Smooth muscle cell (in vitro differentiated cells): ENCODE data around the gene DNAJC5G. TPM values are rescaled to one million over a fixed set of nuclear protein-coding genes. Genes with fewer than 3 reads are reported as not detected.

Source experiments
- DNase-seq: peaks from one replicate; lab custom pipeline; 2025; ENCODE audit not compliant: unreplicated experiment; lab: John Stamatoyannopoulos, UW
- H2AFZ ChIP-seq: fragments of 200-600 bp; sonication (generic); 2 replicates; pipeline ENCODE4 v1.6.0; 2016; ENCODE audit warnings: antibody characterized with exemption, low read depth, mild to moderate bottlenecking
- H3F3A ChIP-seq: fragments of 200-600 bp; sonication (generic); 2 replicates; pipeline ENCODE4 v1.6.0; 2017; ENCODE audit warnings: antibody characterized with exemption, low read depth
- H3K27ac ChIP-seq: fragments of 200-600 bp; sonication (generic); 2 replicates; pipeline ENCODE4 v1.5.1; 2016; ENCODE audit warnings: low read depth, mild to moderate bottlenecking
- H3K27me3 ChIP-seq: fragments of 200-600 bp; sonication (generic); 2 replicates; pipeline ENCODE4 v1.6.1; 2016; ENCODE audit warnings: low read depth, mild to moderate bottlenecking
- H3K36me3 ChIP-seq: fragments of 200-600 bp; sonication (generic); 2 replicates; pipeline ENCODE4 v1.5.1; 2016; ENCODE audit warnings: low read depth
- H3K4me1 ChIP-seq: fragments of 200-600 bp; sonication (generic); 2 replicates; pipeline ENCODE4 v1.5.1; 2016; ENCODE audit warnings: low read depth
- H3K4me2 ChIP-seq: fragments of 200-600 bp; sonication (generic); 2 replicates; pipeline ENCODE4 v1.6.0; 2016; ENCODE audit warnings: mild to moderate bottlenecking
- H3K4me3 ChIP-seq: fragments of 200-600 bp; sonication (generic); 2 replicates; pipeline ENCODE4 v1.5.1; 2016; ENCODE audit warnings: mild to moderate bottlenecking
- H3K79me2 ChIP-seq: fragments of 200-600 bp; sonication (generic); 2 replicates; pipeline ENCODE4 v1.6.0; 2016; ENCODE audit warnings: low read depth, mild to moderate bottlenecking
- H3K9ac ChIP-seq: fragments of 200-600 bp; sonication (generic); 2 replicates; pipeline ENCODE4 v1.6.0; 2016; ENCODE audit warnings: low read depth
- H3K9me3 ChIP-seq: fragments of 200-600 bp; sonication (generic); replicated peaks from 2 replicates; pipeline ENCODE4 v1.5.1; 2016; ENCODE audit warnings: low read depth
- H4K20me1 ChIP-seq: fragments of 200-600 bp; sonication (generic); 2 replicates; pipeline ENCODE4 v1.6.0; 2016; ENCODE audit warnings: low read depth
- CTCF ChIP-seq: fragments of 200-600 bp; sonication (generic); IDR thresholded peaks from 2 replicates; pipeline ENCODE4 v1.5.1; 2017; ENCODE audit warnings: borderline replicate concordance, mild to moderate bottlenecking, antibody characterized with exemption; ENCODE audit not compliant: insufficient read depth, poor library complexity, severe bottlenecking
- whole genome bisulfite sequencing: methylation state at CpG from one replicate; pipeline ENCODE4 v1.1.7; 2016; ENCODE audit warnings: low lambda C conversion rate; 5-methylcytosine and 5-hydroxymethylcytosine counted together
- polyA plus RNA-seq: library from polyadenylated mRNA; unstranded; fragments of >200 nt; fragmentation: Nextera tagmentation; extraction: Ambion mirVana; gene quantifications from 2 replicates; pipeline ENCODE4 v1.2.1, GENCODE V29; 2016
- total RNA-seq: library from RNA; depleted of rRNA; stranded (reverse); fragments of >200 nt; gene quantifications from 2 replicates; pipeline ENCODE4 v1.2.3, GENCODE V29; 2014

DNAJC5G gene
- total and polyA plus RNA-seq, 2 experiments from 2014 or later, result not detected

DNA sequence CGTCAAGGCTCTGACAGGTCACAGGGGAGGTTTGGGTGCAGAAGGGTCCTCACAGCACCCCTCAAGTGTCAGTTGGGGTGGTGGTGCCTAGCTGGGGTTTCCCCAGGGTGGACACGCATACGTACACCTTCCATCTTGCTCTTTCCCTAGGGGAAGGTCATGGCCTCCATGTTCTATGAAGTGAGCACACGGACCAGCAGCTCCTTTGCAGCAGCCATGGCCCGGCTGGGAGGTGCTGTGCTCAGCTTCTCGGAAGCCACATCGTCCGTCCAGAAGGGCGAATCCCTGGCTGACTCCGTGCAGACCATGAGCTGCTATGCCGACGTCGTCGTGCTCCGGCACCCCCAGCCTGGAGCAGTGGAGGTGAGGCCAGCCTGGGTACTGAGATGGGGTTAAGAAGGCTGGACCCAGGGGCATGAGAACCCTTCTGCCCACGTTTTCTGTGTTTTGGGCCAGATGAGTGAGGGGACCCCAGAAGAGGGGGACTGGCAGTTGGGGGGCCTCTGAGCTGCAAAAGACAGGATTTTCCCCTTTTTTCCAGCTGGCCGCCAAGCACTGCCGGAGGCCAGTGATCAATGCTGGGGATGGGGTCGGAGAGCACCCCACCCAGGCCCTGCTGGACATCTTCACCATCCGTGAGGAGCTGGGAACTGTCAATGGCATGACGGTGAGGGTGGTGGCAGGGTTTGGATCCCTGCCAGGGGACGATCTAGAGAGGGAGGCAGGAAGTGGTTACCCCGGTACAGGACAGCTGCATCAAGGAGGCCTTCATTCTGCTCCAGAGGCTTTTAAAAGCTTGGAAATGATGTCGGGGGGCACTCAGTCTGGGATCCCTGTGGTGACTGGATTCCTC, 33.2 kb upstream of the DNAJC5G start:
- Histone ChIP-seq H3K27me3 (no peaks in the 10 kb centered on the region), H3K27ac (no peak overlapping the region), H3K4me3 (no peak overlapping the region), H3F3A (no peaks in the 10 kb centered on the region), H4K20me1 (no peaks in the 10 kb centered on the region), H3K4me1 (no peaks in the 10 kb centered on the region), H3K79me2 (no peaks in the 10 kb centered on the region), H3K36me3 (peaks cover 5% of the 10 kb centered on the region), H3K9me3 (no peaks in the 10 kb centered on the region), H3K4me2 (no peak overlapping the region), H2AFZ (no peak overlapping the region), H3K9ac (no peak overlapping the region)
- no peak for TF ChIP-seq CTCF
- DNase-seq, result no peak
- WGBS, result 94% methylated on average over 24 of the region's 24 CpGs

DNA sequence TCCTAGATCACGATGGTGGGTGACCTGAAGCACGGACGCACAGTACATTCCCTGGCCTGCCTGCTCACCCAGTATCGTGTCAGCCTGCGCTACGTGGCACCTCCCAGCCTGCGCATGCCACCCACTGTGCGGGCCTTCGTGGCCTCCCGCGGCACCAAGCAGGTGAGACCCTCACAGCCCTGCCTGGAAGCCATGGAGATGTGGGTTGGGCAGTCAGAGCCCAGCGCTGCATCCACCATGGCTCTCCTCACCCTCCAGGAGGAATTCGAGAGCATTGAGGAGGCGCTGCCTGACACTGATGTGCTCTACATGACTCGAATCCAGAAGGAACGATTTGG, 32.6 kb upstream of the DNAJC5G start:
- peaks cover 5% of the 10 kb centered on the region for H3K36me3 ChIP-seq
- WGBS, result 98% methylated on average over 16 of the region's 16 CpGs

DNA sequence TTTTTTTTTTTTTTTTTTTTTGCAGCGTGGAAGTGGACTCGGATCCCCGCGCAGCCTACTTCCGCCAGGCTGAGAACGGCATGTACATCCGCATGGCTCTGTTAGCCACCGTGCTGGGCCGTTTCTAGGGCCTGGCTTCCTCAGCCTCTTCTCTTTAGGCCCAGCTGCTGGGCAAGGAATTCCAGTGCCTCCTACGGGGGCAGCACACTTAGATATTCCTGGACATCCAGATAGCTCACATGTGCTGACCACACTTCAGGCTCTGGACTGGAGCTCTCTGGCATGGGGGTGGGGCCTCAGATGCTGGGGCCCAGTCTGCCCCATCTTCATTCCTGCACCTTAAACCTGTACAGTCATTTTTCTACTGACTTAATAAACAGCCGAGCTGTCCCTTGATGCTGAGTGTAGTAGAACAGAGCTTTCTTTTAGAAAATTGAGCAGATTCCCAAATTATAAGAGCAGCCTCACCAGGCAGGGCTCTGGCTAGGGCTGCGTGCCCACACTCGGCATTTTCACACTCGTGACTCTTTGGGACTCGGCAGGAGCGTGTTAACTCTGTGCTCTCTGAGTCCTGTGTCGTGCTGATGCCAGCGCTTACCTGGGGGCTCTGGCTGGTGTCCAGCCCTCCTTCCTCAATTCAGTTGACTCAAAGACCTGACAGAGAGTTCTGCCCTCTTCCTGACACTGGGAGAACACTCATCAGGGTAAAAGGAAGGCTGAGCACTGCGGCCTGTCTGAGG, 31.7 kb upstream of the DNAJC5G start:
- Histone ChIP-seq H3K4me2 (no peak overlapping the region), H3K36me3 (peaks cover 5% of the 10 kb centered on the region), H2AFZ (no peak overlapping the region), H3K9me3 (no peaks in the 10 kb centered on the region), H3K79me2 (no peaks in the 10 kb centered on the region), H3K9ac (no peak overlapping the region), H3K4me1 (no peaks in the 10 kb centered on the region), H4K20me1 (no peaks in the 10 kb centered on the region), H3K27me3 (no peaks in the 10 kb centered on the region), H3F3A (no peaks in the 10 kb centered on the region), H3K4me3 (no peak overlapping the region), H3K27ac (no peak overlapping the region)
- DNase-seq, result no peak
- no peak for TF ChIP-seq CTCF
- 94% methylated on average over 19 of the region's 19 CpGs for WGBS

More for the DNA sequence above, 32.6 kb upstream of the DNAJC5G start:
- Histone ChIP-seq H3K4me1 (no peaks in the 10 kb centered on the region), H3K79me2 (no peaks in the 10 kb centered on the region), H3K27ac (no peak overlapping the region), H3K27me3 (no peaks in the 10 kb centered on the region), H3K9ac (no peak overlapping the region), H3F3A (no peaks in the 10 kb centered on the region), H4K20me1 (no peaks in the 10 kb centered on the region), H3K4me2 (no peak overlapping the region), H3K9me3 (no peaks in the 10 kb centered on the region), H2AFZ (no peak overlapping the region), H3K4me3 (no peak overlapping the region)
- no peak for DNase-seq
- no peak for TF ChIP-seq CTCF
